ENCODE measurements around the gene ENTPD2.
"Not testable (repeated sequence)": the region's sequence is repeated elsewhere in the genome, so short reads cannot be mapped to it uniquely, and the experiment has no call there.

The ENTPD2 gene

DNA sequence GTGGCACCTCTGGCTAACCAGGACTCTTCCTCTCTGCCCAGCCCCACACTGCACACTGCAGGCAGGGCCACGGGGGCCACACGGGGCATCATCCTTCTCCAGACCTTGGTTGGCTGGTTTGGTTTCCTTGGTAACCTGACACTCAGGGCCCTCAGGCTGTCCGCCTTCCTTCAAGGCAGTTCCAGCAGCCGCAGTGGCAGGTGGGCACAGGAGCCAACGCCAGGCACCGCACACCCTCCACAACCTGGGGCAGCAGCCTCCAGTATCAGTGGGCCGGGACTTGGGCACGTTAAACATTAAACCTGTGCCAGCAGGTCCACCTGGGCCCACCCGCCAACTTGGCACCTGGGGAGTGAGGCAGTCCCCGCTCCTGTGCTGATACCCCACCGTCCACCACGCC, 9.8 kb downstream of the ENTPD2 start:
- no peak for DNase-seq

DNA sequence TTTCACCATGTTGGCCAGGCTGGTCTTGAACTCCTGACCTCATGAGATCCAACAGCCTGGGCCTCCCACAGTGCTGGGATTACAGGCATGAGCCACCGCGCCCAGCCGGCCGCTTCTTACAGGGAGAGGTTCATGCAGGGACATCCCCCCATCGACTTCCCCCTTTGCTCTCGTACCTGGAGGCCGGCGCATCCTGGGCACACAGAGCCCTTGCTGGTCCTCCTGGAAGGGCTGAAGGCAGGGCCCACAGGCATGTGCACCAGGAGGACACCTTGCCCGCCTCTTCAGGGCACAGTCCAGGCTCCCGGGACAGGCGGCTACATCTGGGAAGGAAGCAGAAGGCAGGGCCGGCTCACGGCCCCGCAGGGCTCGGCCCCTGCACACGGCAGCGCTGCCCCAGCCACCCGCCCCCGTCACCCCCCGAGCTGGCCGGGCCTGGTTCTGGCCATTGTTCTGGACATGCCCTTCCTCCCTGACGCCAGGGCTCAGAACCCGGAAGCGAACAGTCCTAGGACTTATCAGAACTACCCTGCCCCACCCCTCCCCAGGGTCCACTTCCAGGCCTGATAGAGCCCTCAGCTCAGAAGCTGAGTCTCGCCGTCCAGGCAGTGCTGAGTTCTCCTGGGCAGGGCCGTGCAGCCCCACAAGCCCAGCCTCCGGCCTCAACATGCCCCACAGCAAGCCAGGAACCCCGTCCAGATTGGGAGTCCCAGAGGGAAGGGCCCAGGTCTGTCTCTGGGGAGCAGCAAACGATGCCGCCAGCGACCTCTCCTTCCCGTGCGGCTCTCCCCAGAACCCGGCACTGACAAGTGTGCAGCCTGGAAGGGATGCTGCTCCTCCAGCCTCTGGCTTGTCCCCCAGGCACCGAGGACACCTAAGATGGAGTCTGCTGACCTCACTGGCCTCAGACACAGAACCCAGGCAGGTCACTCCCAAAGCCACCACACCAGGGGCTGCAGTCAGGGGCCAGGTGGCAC, 10.8 kb downstream of the ENTPD2 start:
- DNase-seq: no peak

DNA sequence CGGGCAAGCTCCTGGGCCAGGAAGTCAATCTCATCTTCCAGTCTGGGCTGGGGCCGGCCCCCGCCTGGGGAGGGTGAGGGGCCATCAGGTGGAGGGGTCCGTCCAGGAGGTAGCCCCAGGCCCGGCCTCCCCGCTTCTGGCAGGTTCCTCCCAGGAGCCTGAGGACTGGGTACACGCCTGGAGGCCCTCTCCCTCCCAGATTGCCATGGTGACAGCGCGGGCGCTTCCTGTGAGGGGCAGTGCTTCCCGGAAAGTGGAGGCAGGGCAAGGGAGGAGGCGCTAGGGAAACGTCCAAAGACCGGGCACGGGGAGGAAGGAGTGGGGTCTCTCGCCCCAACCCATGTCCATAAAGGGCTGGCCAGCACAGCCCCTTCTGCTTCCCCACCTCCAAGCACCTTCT, 12.7 kb downstream of the ENTPD2 start:
- no peak for DNase-seq

DNA sequence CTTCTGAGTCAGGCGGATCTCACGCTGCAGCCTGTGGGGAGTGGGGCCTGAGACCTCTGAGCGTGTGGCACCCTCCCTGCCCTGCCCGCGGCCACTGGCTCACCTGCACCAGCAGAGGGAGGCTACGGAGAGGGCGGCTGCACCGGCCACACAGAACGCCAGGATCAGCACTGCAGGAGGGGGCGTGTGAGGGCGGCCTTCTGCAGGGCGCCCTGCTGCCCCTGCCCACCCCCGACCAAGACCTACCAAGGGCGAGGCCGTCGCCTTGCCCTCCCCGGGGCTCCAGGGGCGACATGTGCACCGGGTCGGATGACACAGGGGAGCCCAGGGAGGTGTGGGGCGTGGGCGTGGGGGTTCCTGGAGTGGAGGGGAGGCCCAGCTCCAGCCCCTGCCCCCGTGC, 13.3 kb downstream of the ENTPD2 start:
- DNase-seq: no peak

DNA sequence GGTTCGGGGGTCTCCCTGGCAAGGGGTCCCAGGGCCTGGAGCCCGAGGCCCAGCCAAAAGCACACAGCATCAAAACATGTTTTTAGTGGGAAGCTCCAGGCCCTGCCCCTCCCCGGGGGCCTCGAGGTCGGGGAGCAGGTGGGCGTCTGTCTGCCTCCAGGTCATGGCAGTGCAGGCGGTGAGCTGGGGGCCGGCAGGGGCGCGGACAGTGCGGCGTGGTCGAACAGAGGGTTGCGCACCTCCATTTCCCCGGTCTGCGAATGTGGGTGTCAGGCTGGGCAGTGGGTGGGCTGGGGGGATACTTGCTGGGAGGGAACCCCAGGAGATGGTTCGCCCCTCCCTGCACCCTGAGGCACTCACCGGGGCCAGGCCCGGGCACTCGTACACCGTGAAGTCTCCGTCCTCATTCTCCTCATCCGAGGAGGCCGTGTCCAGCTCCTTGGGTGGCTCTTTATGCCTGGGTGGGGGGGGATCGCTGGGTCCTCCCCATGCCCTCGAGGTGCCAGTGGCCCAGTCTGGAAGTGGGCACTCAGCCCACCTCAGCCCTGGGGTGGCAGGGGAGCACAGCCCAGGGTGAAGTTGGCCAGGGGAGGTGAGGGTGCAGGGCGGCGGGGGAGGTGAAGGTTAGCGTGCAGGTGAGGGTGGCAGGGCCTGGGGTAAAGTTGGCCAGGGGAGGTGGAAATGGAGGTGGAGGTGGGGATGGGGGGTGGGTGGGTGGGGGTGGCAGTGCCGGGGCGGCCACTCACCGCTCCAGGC, 14.1 kb downstream of the ENTPD2 start:
- DNase-seq: no peak

DNA sequence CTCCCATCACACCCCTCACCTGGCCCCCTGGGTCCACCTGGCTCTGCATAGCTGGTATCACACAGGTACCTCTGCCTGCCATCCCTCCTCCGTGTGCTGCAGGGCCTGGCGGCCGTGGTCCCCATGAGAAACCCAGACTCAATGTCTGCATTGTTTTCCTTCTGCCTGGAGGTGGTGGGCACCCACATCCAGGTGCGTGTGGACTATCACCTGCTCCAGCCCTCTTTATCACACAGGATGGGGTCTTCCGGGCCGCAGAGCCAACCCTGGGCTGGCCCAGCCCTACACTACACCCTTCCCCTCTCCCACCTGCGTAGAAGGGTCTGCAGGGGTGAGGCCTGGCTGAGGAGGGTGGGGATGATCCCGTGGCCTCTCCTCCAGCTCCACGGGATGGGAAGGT, 14.9 kb downstream of the ENTPD2 start:
- no peak for DNase-seq

DNA sequence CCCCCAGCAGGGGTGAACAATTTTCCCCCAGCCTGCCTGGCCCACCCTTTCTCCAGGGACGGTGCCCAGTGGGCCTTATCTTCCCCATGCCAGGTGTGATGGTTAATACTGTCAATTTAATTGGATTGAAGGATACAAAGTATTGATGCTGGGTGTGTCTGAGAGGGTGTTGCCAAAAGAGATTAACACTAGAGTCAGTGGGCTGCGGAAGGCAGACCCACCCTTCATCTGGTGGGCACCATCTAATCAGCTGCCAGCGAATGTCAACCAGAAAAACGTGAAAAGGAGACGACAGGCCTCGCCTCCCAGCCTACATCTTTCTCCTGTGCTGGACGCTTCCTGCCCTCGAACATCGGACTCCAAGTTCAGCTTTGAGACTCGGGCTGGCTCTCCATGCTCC, 16.4 kb downstream of the ENTPD2 start:
- no peak for DNase-seq

DNA sequence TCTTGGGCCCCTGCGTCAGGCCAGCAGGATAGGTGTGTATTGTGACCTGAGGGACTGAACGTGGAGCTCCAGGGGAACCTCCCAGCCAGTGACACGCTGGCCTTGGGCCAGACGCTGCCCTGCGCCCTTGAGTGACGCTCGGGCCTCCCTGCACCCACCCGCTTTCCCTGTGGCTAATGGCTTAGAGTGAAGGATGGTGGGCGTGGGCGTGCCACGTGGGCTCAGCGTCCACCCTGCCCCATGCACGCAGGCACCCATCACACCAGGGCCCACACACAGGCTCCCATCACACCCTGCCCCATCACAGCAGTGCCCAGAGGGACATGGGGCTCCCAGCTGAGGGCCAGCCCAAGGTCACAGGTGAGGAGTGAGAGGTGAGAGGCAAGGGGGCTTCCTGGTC, 16.8 kb downstream of the ENTPD2 start:
- no peak for DNase-seq

DNA sequence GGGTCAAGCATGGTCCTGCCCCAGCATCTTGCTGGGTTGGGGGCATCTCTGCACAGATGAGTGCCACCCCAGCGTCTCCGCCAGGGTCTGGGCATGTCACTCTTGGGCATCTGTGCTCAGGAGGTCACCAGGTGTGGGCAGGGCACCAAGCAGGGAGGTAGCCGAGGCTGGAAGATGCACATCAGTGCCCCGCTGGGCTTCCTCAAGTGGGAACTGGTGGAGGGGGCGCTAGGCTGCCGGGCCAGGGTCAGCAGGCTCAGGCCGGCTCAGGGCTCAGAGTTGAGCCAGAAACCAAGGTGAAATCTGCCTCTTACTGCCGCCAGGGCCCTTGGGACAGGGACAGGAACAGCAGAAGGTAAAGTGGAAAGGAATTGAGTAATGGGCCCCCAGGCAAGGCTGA, 17.9 kb downstream of the ENTPD2 start:
- DNase-seq: no peak

DNA sequence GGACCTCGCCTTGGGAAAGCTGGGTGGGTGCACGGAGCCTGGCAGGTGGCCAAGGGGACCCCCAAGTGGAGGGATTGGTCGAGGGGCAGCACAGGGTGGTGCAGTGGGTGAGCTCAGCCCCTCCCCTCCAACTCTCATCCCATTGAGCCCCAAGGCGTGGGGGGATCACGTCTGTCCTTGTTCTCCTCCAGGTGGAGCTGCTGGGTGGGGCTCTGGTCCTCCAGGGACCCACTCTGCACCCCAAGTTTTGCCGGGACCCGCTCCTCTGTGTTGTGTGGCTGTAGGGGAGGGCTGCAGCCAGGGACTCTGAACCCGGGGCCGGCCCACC, 18.4 kb downstream of the ENTPD2 start:
- DNase-seq: no peak

DNA sequence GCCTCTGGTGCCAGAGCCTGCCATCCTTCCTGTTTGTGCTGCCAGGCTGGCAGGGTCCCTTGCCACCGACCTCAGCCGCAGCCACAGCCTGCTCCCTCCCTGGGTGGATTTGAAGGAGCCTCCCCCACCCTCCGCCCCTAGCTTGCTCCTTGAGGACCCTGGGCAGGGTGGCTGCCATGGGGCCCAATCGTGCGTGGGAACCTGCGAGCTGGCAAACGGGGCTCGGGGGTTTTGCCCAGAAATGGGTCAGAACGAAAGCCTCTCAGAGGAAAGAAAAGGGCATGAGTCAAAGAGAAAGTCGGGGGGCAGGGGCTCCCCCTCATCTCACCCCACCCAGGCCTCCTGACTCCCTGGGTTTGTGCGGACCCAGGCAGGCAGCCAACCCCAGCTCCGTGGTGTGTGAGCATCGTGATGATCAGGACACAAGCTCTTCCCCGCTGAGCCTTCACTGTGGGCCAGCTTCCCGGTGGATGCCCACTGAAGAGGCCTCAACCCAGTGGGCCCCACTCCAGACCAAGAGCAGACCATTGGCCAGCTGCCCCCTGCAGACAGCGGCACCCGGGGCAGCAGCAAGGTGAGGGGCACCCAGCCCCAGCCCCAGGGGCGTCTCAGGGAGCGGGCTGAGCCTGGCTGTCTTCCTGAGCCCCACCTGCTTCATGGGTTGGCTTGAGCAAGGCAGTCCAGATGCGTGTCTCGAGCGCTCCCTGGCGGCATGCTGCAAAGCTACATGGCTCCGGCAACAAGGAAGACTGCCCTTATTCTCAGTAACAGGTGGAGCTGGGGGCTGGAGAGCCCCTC, 19.0 kb downstream of the ENTPD2 start:
- DNase-seq: peak; percentile 89

DNA sequence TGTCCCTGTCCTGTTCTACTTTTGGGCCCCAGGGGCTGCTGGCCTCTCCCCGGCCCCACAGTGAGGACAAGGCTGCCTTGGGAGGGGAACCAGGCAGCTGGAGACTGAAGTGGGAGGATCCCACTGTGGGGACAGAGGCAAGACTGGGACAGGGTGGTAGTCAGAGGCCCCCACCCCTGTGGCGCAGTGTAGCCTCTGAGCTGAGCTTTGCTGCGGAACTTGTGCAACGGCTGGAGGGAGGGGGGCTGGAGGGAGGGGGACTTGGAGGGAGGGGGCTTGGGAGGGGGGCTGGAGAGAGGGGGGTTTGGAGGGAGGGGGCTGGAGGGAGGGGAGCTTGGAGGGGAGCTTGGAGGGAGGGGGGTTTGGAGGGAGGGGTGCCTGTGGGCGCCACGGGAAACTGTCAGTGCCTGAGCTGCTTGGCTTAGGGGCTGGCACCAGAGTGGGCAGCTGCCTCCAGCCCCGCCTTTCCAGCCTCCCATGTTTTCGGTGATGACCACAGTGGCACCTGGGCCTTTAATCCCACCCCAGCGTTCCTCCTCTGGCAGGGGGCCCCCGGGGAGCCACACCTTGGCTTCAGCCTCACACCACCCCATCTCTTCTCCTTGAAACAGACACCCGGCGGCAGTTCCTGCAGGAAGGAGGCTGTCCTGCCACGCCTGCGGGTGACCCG, 19.7 kb downstream of the ENTPD2 start:
- DNase-seq: no peak

DNA sequence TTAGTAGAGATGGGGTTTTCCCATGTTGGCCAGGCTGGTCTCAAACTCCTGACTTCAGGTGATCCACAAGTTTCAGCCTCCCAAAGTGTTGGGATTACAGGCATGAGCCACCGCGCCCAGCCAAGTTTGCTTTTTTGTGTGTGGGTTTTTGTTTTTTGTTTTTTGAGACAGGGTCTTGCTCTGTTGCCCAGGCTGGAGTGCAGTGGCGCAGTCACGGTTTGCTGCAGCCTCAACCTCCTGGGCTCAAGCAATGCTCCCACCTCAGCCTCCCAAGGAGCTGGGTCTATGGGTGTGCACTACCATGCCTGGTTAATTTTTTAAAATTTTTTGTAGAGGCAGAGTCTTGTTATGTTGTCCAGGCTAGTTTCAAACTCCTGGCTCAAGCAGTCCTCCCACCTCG, 20.4 kb downstream of the ENTPD2 start:
- DNase-seq: not testable (repeated sequence)

DNA sequence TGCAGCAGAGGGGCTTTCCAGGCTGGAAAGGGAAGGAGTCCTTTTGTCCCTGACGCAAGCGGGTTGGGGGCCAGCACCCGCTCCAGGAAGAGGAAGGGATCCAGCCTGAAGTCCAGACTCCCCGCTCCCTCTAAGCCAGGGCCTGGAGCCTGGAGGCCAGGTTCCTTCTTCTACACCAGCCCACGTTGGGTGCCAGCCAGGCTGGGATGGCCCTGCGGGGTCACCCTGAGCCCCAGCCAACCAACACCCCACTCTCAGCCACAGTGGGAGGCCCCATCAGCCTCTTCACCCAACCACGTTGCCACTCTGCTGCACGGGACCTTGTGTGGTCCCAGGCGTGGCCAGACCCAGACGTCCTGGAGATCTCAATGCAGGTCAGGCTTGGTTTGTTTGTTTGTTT, 21.0 kb downstream of the ENTPD2 start:
- DNase-seq: no peak

DNA sequence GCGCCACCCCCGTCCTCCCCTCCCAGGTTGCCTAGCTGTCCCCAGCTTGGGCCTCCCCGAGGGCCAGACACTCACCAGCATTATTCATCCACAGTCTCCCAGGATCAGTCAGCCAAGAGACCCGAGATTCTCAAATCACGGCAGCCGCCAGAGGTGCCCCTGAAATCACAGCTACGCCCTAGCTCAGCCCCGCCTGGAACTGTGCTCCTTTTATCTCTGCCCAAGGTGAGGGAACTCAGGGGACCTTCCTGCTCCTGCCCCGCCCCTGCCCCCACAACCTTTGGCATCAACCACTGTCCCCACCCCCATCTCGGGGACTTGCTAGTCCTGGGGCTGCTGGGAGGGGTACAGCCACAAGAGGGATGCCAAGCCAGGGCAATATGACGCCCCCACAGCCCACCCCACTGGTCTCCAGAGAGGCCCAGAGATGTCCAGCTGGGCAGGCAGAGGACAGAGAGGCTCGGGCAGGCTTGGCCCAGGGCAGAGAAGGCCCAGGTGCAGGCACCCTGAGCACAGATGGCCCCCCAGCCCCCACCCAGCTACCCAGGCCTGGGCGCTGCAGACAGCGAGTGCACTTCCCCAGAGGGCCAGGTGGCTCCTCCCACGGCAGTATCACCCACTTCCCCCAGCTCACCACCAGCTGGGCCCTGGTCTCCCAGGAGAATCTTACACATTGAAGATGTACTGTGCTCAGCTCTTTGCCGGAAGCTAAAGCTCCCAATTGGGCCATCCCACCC, 21.8 kb downstream of the ENTPD2 start, which contains the start of gene FUT7:
FUT7 (minus strand) TSS at position 185 of the 737 bp plus-strand sequence; CDS start at position 88, 97 bp downstream.
- no peak for DNase-seq

DNA sequence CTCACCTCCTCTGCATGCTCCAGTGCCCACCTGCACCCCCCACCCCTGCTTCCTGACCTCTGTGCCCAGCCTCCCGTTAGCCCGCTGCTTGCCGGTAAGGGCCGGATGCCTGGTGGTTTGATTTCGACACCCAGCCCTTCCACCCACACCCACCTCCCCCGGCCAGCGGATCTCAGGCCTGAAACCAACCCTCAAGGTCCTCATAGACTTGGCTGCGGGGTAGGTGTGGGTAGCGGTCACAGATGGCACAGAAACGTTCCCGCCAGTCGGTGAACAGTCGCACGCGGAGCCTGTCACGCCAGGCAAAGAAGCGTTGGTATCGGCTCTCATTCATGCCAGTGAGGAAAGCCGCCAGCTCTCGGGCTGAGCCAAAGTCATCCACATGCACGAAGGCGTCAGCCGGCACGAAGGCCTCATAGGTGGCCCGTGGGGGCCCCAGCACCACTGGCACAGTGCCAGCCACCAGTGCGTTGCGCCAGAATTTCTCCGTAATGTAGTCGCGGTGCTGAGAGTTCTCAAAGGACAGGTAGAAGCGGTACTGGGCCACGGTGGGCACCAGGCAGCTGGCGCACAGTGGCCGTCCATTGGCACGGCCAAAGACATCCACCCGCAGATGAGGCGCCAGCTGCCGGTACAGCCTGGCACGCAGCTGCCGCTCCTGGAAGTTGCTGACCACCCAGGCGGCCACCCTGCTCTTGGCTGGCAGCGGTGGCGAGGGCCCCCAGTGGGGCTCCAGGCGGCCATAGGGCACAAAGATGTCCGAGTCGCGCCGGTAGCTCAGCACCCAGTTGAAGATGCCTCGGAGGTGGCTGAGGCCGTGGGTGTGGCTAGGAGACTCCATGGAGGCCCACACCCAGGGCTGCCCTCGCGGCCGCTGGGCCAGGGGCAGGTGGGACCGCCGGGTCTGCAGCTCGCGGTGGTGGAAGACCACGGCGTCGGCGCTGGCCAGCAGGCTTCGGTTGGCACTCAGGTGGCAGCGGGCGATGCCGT, 23.0 kb downstream of the ENTPD2 start:
- peak; percentile 69 for DNase-seq

DNA sequence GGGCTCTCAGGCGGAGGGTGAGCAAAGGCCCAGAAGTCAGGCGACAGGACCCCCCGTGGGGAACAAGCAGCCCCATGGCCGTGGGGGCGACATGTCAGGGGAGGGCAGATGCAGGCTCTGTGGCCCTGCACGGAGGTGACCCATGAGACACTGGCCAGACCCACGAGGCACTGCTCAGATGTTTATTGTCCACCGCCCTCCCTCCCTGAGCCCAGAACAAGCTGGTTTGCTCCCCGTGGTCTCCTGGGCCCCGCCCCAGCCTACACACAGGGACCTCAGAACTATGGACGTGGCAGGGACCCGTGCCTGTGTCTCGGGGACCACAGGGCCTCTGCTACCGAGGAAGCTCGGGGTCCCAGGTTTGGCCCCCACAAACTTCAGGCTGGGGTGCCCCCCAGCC, 23.9 kb downstream of the ENTPD2 start:
- DNase-seq: no peak

DNA sequence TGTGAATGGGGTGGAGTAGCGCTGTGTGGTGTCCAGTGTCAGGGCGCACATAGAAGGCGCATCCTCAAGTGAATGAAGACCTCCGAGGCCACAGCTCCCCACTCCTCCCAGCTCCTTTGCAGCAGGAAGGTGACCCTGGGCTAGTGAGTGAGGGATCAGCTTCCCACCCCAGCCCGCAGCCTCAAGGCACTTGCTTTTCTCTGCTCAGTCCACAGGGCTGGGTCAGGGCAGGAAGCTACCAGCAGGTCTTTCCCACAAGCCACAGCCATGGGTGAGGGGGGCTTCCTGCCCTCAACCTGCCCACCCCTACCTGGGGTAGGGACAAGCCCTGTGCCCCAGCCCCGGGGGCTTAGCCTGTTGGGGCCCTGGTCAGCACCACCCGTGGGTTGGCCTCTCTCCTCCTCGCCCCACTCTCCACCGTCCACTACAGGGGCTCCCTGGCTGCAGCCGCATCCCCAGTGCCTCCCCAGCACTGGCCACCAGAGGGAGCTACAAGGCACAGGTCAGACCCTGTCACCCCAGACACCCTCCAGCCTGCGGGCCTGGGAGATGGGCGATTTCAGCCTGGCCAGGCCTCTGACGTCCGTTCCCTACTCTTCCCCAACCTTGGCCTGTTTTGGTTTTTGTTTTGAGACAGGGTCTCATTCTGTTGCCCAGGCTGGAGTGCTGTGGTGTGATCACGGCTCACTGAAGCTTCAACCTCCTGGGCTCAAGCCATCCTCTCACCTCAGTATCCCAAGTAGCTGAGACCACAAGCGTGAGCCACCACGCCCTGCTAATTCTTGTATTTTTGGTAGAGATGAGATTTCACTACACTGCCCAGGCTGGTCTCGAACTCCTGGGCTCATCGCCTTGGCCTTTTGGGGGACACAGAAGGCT, 24.6 kb downstream of the ENTPD2 start:
- peak; percentile 86 for DNase-seq

DNA sequence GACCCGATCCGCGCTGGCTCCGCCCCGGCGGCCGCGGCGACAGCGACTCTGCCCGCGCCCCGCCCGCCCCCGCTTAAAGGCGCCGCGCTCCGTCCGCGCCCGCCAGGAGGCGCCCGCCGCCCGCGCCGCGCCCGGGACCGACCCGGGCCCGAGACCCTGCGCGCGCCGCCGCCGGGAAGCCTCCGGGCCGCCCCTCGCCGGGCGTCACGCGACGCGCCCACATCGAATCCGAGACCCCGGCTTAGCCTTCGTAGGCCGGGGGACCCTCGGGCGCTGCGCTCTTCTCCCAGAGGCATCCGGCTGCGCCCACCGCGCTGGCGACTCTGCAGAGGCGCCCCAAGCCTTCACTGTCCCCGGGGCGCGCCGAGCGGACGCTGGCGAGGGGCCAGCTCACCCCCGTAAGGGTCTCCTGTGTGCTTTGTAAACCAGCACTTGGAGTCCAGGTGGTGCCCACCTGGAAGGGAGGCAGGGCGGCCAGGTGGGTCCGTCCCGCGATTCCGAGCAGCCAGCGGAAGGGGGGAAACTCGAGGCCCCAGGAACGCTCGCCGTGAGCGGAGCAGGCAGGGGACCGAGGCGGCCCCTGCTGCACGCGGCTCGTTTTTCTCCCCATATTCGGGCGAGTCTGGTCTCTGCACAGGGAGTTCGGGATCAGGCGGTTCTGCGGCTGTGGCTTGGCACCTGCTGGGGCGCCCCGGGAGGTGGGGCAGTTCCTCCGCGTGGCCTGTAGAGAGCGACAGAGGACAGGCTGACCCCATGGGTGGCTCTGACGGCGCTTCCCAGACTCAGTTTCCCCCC, 25.4 kb downstream of the ENTPD2 start:
- DNase-seq: peak; percentile 75
